GM08714 (cell line): ENCODE data around the gene CD2BP2.
"Not testable (repeated sequence)": the region's sequence is repeated elsewhere in the genome, so short reads cannot be mapped to it uniquely, and the experiment has no call there.

Source experiments
- H3K4me3 ChIP-seq: fragments of 200-500 bp; sonication (Bioruptor generic); 2 replicates; pipeline ENCODE4 v1.5.1; 2014; ENCODE audit warnings: mild to moderate bottlenecking, low read length, inconsistent platforms
- ZNF274 ChIP-seq: IDR thresholded peaks from 2 replicates; pipeline ENCODE4 v1.6.1; 2012; ENCODE audit warnings: mild to moderate bottlenecking, low read depth, low read length

Gene CD2BP2

GRCh38 chr16:30355144-30355953 lies at the start of gene CD2BP2:
Gene CD2BP2 (minus strand): TSS chr16:30355308. CDS start chr16:30354681, 627 bp downstream.
- peak within 1 kb of the TSS; percentile 88 for H3K4me3 ChIP-seq
- TF ChIP-seq ZNF274: no peak

- no peak for TF ChIP-seq ZNF274
- no peak overlapping the region for H3K4me3 ChIP-seq
Measured at GRCh38 chr16:30401768-30402425, 46.8 kb upstream of the CD2BP2 start.

DNA sequence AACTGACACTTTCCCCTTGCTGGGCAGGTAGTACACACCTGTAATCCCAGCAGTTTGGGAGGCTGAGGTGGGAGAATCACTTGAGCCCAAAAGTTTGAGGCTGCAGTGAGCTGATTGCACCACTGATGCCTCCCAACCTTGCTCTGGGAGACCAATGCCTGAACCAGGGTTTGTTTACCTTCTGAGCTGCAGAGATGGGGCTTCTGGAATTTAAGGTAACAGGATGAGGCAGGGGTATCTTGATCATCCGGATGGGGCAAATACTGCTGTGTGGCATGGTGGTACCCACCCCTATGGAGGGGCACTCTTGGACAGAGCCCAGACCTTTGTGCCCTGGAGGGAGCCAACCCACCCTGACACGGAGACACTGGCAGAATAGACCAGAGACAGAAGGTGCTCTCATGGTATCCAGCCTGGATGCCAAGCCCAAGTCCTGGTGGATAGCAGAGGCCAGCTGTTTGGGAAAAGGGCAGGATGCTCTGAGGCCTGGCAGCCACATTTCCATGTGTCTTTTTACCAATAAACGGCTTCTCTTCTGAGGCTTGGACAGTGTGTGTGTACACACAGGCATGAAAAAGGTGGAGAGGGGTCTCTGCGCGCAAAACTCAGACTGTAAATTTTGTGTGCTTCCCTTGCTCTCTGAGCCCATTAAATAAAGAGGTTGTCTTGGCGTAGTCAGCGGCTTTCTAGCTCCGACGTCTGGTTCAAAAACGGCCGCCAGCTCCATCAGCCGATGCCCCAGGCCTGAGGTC lies 44.5 kb upstream of the CD2BP2 start:
- TF ChIP-seq ZNF274: no peak
- peak overlapping the region; percentile 58; the same call in 1 of the 2 replicates for H3K4me3 ChIP-seq

DNA sequence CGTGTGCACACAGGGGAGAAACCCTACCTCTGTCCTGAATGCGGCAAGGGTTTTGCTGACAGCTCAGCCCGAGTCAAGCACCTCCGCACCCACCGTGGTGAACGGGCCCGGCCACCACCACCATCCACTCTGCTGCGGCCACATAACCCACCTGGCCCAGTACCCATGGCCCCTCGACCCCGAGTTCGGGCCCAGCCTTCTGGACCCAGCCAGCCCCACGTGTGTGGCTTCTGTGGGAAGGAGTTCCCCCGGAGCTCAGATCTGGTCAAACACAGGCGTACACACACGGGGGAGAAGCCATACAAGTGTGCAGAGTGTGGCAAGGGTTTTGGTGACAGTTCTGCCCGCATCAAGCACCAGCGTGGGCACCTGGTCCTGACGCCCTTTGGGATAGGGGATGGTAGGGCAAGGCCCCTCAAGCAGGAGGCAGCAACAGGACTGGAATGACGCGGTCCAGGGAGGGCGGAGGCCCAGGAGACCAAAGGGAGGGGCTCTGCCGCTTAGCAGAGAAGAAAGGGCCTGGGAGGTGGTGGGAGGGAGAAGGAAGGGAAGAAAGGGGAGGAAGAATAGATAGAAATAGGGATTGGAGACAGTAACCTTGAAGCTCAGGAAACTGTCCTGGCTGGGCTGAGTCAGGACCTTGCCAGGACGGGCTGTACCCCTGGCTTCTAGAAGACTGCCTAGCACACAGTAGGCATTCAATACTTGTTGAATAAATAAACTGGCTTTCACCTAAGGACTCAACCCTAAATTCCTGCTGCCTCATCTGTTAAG lies 43.7 kb upstream of the CD2BP2 start:
- H3K4me3 ChIP-seq: no peak overlapping the region
- no peak for TF ChIP-seq ZNF274

DNA sequence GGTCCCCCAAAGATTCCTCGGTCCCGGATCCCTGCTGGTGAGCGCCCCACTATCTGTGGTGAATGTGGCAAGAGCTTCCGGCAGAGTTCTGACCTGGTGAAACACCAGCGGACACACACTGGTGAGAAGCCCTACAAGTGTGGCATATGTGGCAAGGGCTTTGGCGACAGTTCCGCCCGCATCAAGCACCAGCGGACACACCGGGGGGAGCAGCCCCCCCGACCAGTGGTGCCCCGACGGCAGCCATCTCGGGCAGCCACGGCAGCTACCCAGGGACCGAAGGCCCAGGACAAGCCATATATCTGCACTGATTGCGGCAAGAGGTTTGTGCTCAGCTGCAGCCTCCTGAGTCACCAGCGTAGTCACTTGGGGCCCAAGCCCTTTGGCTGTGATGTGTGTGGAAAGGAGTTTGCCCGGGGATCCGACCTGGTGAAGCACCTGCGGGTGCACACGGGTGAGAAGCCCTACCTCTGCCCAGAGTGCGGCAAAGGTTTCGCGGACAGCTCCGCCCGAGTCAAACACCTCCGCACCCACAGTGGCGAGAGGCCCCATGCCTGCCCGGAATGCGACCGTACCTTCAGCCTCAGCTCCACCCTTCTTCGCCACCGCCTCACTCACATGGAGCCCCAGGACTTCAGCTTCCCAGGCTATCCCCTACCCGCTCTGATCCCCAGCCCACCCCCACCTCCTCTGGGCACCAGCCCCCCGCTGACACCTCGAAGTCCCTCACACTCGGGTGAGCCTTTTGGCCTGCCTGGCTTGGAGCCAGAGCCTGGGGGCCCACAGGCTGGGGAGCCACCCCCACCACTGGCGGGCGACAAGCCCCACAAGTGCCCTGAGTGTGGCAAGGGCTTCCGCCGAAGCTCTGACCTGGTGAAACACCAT lies 42.9 kb upstream of the CD2BP2 start:
- no peak for TF ChIP-seq ZNF274
- H3K4me3 ChIP-seq: no peak overlapping the region

- H3K4me3 ChIP-seq: no peak overlapping the region
- no peak for TF ChIP-seq ZNF274
Measured at GRCh38 chr16:30397056-30397455, 41.9 kb upstream of the CD2BP2 start.

DNA sequence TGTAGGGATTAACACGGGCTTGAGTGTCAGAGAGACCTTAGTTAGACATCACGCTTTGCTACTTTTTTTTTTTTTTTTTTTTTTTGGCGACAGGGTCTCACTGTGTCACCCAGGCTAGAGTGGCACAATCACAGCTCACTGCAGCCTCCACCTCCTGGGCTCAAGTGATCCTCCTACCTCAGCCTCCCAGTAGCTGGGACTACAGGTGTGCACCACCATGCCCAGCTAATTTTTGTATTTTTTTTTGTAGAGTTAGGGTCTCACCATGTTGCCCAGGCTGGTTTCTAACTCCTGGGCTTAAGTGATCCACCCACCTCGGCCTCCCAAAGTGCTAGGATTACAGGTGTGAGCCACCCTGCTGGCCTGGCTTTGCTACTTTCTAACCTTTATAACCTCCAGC lies 41.5 kb upstream of the CD2BP2 start:
- H3K4me3 ChIP-seq: not testable (repeated sequence)

DNA sequence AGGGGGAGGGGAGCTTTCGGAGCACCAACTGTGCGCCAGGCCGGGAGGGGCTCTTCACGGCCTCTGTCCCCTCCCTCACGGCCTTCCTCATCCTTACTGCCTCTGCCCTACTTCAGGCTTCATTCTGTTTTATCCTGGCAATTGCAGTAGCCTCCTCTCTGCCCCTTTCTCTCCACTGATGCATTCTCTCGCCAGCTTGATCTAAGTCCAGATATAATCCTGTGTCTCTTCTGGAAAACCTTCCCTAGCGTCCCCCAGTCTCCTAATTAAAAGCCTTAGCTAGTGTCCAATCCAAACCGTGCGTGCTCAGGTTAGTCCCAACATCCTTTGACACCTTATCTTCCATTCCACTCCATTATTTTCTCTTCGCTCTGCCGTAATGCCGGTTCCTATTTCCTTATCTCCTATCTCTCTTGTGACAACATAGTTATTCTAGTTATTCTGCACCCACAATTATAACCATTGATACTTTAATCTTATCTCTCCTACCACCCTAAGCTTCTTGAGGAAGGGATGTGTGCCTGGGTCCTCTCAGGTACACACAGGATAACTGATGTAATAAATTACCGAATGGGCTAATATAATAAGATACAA lies 41.0 kb upstream of the CD2BP2 start:
- TF ChIP-seq ZNF274: no peak
- peak overlapping the region; percentile 63 for H3K4me3 ChIP-seq

GRCh38 chr16:30395155-30395991 lies 40.3 kb upstream of the CD2BP2 start, which contains the start of gene ZNF48:
Gene ZNF48 (plus strand): TSS chr16:30395420. CDS start chr16:30395795, 375 bp downstream.
- TF ChIP-seq ZNF274: no peak
- peak within 1 kb of the TSS; percentile 63 for H3K4me3 ChIP-seq

GRCh38 chr16:30394592-30395154 lies 39.6 kb upstream of the CD2BP2 start:
- TF ChIP-seq ZNF274: no peak
- peak overlapping the region; percentile 63 for H3K4me3 ChIP-seq

GRCh38 chr16:30383521-30383920 lies 28.4 kb upstream of the CD2BP2 start:
- H3K4me3 ChIP-seq: no peak overlapping the region
- TF ChIP-seq ZNF274: no peak
